Measurements from ENCODE around the gene RFX4. TPM values are rescaled to one million over a fixed set of nuclear protein-coding genes. Genes with fewer than 3 reads are reported as not detected.

RFX4 gene
- total RNA-seq, 4 donors from 2014 or later = not detected

- 73% methylated on average over 6 of the region's 7 CpGs for WGBS
Measured at GRCh38 chr12:106758349-106759110, 175.7 kb downstream of the RFX4 start.

GRCh38 chr12:106759526-106760183 is 176.9 kb downstream of the RFX4 start:
- Histone ChIP-seq H3K36me3 (no peaks in the 10 kb centered on the region), H3K4me1 (peaks cover 12 to 19% (median 17%) of the 10 kb centered on the region in 4 donors), H3K4me3 (no peak overlapping the region), H3K27ac (replicated peaks in 1 of 4) (peak overlapping the region; percentile 6 to 57 (median 47)), H3K27me3 (no peaks in the 10 kb centered on the region), H3K9me3 (no peaks in the 10 kb centered on the region)
- TF ChIP-seq EP300 (IDR thresholded peaks at IDR 0.05) (no peak), POLR2A (IDR thresholded peaks at IDR 0.05; ENCODE audit: low read depth) (no peak), CTCF (IDR thresholded peaks at IDR 0.05) (no peak), POLR2AphosphoS5 (IDR thresholded peaks at IDR 0.05) (no peak)
- intact Hi-C loops (cut with DNase I) = no loop called here
- 81% methylated on average over 7 of the region's 7 CpGs for WGBS
- DNase-seq (ENCODE audit: extremely low spot score) = no peak

More at GRCh38 chr12:106758349-106759110, 175.7 kb downstream of the RFX4 start:
- H3K4me3 ChIP-seq = no peak overlapping the region
- peak overlapping the region; percentile 6 to 57 (median 47) for H3K27ac ChIP-seq (replicated peaks in 1 of 4)
- H3K9me3 ChIP-seq = no peaks in the 10 kb centered on the region
- DNase-seq (ENCODE audit: extremely low spot score) = no peak
- no peaks in the 10 kb centered on the region for H3K36me3 ChIP-seq
- H3K4me1 ChIP-seq = peaks cover 12 to 19% (median 17%) of the 10 kb centered on the region in 4 donors
- no peaks in the 10 kb centered on the region for H3K27me3 ChIP-seq
- TF ChIP-seq CTCF (IDR thresholded peaks at IDR 0.05) (no peak), EP300 (IDR thresholded peaks at IDR 0.05) (no peak), POLR2AphosphoS5 (IDR thresholded peaks at IDR 0.05) (no peak), POLR2A (IDR thresholded peaks at IDR 0.05; ENCODE audit: low read depth) (no peak)
- intact Hi-C loops (cut with DNase I) = no loop called here

- no peak for DNase-seq (ENCODE audit: extremely low spot score)
- H3K36me3 ChIP-seq = no peaks in the 10 kb centered on the region
- no peak overlapping the region for H3K4me3 ChIP-seq
- intact Hi-C loops (cut with DNase I) = no loop called here
- peak overlapping the region; percentile 3 to 57 (median 47) for H3K27ac ChIP-seq (replicated peaks in 1 of 4)
- no peaks in the 10 kb centered on the region for H3K27me3 ChIP-seq
- H3K4me1 ChIP-seq = peaks cover 12 to 19% (median 17%) of the 10 kb centered on the region in 4 donors
- TF ChIP-seq POLR2A (IDR thresholded peaks at IDR 0.05; ENCODE audit: low read depth) (no peak), EP300 (IDR thresholded peaks at IDR 0.05) (no peak), POLR2AphosphoS5 (IDR thresholded peaks at IDR 0.05) (peak in 1 of 2 donors; percentile 44), CTCF (IDR thresholded peaks at IDR 0.05) (no peak)
- 41% methylated on average over 2 of the region's 2 CpGs for WGBS
- no peaks in the 10 kb centered on the region for H3K9me3 ChIP-seq
Measured at GRCh38 chr12:106760184-106760531, 177.4 kb downstream of the RFX4 start.

- peaks cover 16 to 38% (median 26%) of the 10 kb centered on the region in 4 donors for H3K4me1 ChIP-seq
- H3K9me3 ChIP-seq = no peaks in the 10 kb centered on the region
- intact Hi-C loops (cut with DNase I) = no loop called here
- H3K4me3 ChIP-seq = no peak overlapping the region
- no peak for DNase-seq (ENCODE audit: extremely low spot score)
- no peak overlapping the region for H3K27ac ChIP-seq (replicated peaks in 1 of 4)
- H3K27me3 ChIP-seq = peaks cover 0 to 10% (median 0%) of the 10 kb centered on the region in 4 donors
- H3K36me3 ChIP-seq = no peaks in the 10 kb centered on the region
- TF ChIP-seq POLR2AphosphoS5 (IDR thresholded peaks at IDR 0.05) = no peak
- TF ChIP-seq CTCF (IDR thresholded peaks at IDR 0.05) = no peak
- TF ChIP-seq EP300 (IDR thresholded peaks at IDR 0.05) = no peak
- TF ChIP-seq POLR2A (IDR thresholded peaks at IDR 0.05; ENCODE audit: low read depth) = no peak
Measured at GRCh38 chr12:106764220-106764619, 181.4 kb downstream of the RFX4 start.
